Activated CD4-positive, CD25-positive, alpha-beta regulatory T cell treated with anti-CD3 and anti-CD28 coated beads, Interleukin-2, amount 50 U/mL, for 16 hours (primary cell): Measurements from ENCODE around the gene GSX2.

Experiments used
- DNase-seq: peaks from one replicate; pipeline ENCODE4 v3.0.0-alpha.2; 2020; ENCODE audit warnings: low read depth, low spot score

Gene GSX2

GRCh38 chr4:54077812-54078211 is 22.2 kb upstream of the GSX2 start:
- no peak for DNase-seq

- no peak for DNase-seq
These were observed 17.8 kb upstream of the GSX2 start for GRCh38 chr4:54082168-54082567.

- DNase-seq, result no peak
These were observed 14.7 kb upstream of the GSX2 start for GRCh38 chr4:54085284-54085683.

GRCh38 chr4:54089875-54090274 is 10.1 kb upstream of the GSX2 start:
- DNase-seq, result no peak

GRCh38 chr4:54090404-54090803 is 9.6 kb upstream of the GSX2 start:
- DNase-seq, result no peak

- DNase-seq, result no peak
These were observed 8.9 kb upstream of the GSX2 start for GRCh38 chr4:54090804-54091623.

GRCh38 chr4:54091637-54092404 is 8.1 kb upstream of the GSX2 start:
- DNase-seq, result peak; percentile 56

GRCh38 chr4:54092405-54093323 is 7.3 kb upstream of the GSX2 start:
- no peak for DNase-seq

- DNase-seq, result no peak
These were observed 6.4 kb upstream of the GSX2 start for GRCh38 chr4:54093324-54094240.

GRCh38 chr4:54094451-54094850 is 5.5 kb upstream of the GSX2 start:
- no peak for DNase-seq

GRCh38 chr4:54095110-54095825 is 4.7 kb upstream of the GSX2 start:
- DNase-seq, result no peak

- no peak for DNase-seq
These were observed 3.5 kb upstream of the GSX2 start for GRCh38 chr4:54096295-54096962.

GRCh38 chr4:54097152-54097551 is 2.8 kb upstream of the GSX2 start:
- DNase-seq, result no peak

GRCh38 chr4:54098375-54098774 is 1.6 kb upstream of the GSX2 start:
- DNase-seq, result no peak

GRCh38 chr4:54099287-54099747 is 646 bp upstream of the GSX2 start:
- no peak for DNase-seq

GRCh38 chr4:54100595-54101189 is 729 bp downstream of the GSX2 start:
- DNase-seq, result no peak

GRCh38 chr4:54101190-54102041 is 1.5 kb downstream of the GSX2 start:
- DNase-seq, result no peak

GRCh38 chr4:54102531-54103106 is 2.7 kb downstream of the GSX2 start:
- DNase-seq, result no peak
